HTERT RPE-1 (cell line): ENCODE data around the gene NPR3.

Source experiments
- in situ Hi-C: fragments of 300-500 bp; cut with MboI; formaldehyde crosslinking; loops from 4 replicates; pipeline ENCODE4 v1.14.3; 2020; ENCODE audit warnings: low sequenced_read_pairs

Gene NPR3

GRCh38 chr5:32710550-32711361 lies at the start of gene NPR3:
NPR3 (plus strand) TSS chr5:32711321; CDS start chr5:32711777, 456 bp downstream.
- in situ Hi-C loops = no loop called here

DNA sequence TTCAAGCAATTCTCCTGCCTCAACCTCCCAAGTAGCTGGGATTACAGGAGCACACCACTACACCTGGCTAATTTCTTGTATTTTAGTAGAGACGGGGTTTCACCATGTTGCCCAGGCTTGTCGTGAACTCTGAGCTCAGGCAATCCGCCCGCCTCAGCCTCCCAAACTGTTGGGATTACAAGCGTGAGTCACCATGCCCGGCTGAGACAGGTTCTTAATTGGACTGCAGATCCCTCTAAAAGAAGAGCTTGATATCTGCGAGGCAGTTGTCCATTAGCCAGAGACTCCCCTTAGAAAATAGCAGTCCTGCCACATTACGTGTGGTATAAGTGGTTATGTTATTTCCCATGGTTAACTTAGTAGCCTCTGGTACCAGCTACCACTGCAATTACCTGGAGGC lies 46.6 kb upstream of the NPR3 start:
- in situ Hi-C loops = no loop called here

- in situ Hi-C loops = no loop called here
Measured at GRCh38 chr5:32668552-32668951, 42.6 kb upstream of the NPR3 start.

DNA sequence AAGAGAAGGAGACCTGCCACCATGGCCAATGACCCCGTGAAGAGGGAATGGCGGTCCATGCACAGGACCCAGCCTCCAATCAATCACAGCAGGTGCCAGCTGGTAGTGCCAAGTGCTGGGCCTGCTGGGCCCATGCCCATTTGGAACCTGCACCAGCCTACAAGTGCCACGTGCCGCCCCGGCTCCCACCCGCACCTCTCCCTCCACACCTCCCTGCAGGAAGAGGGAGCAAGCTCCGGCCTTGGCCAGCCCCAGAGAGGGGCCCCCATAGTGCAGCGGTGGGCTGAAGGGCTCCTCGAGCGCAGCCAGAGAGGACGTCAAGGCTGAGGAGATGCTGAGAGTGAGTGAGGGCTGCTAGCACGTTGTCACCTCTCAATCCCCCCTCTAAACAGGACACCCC lies 37.8 kb upstream of the NPR3 start:
- in situ Hi-C loops = no loop called here

DNA sequence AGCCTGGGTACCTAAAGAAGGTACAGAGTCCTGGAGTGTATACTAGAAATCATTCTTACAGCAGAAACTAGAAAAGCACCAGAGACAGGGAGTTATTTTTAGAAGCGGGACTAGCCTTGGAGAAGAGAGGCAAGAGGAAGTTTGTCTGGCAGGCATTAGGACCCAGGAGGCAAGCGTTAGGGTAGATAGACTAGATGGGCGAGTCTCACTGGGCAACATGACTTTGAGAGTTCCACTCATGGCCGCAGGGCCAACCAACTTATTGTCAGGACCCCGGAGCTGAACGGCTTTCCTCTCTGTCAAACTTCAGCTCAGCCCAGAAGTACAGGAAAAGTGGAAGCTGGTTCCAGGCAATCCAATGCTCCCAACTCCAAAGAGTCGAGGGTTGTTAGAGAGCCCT lies 34.1 kb upstream of the NPR3 start:
- in situ Hi-C loops = no loop called here

GRCh38 chr5:32678472-32678871 lies 32.6 kb upstream of the NPR3 start:
- in situ Hi-C loops = no loop called here

DNA sequence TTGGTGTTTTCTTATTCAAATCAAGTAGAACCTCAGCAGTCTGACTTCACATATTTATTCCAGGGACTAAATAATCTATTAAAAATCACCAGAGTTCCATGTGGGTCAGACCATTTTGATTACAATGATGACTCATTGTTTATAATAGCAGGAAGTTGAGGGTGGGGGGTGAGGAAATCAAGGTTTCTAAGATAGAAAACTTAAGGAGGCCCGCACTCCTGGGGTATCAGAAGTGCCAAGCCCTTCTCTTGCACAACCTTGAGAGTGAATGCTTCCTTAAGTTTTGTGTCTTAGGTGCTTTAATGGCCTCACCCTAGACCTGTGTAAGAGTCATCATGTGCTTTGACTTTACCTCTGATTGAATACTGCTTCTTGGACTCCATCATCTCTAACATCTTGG lies 31.9 kb upstream of the NPR3 start:
- in situ Hi-C loops = no loop called here

DNA sequence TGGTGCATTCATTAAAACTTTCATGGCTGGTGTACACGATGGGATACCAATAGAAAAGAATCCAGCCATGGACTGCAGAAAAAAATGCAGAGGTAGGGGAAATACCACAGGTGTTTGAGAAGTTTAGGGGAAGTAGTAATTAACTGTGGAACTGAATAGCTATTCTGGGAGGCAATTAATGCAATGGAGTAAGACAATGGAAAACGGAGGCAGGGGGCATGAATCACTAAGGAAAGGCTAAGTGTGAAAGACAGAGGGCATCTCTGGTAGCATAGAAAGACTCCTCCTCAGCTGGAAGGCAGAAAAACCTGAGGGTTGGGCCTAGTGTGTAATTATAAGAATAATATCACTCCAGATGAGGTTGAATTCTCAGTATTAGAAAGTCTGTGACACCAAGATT lies 30.9 kb upstream of the NPR3 start:
- in situ Hi-C loops = no loop called here

- in situ Hi-C loops = no loop called here
Measured at GRCh38 chr5:32683125-32683524, 28.0 kb upstream of the NPR3 start.

DNA sequence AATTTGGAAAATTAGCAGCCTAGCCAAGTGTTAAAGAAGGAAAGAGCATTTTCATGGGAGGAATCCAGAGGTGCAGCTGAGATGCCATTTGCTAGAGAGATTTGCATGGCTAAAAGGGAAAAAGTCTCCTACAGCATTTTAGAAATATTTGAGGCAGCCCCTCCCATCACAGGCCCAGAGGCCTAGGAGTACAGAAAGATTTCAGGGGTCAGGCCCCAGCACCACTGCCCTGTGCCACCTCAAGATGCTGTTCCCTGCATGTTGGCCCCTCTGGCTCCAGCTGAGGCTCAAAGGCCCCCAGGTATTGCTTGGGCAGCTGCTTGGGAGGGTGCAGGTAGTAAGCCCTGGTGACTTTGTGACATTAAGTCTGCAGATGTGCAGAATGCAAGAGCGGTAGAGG lies 26.9 kb upstream of the NPR3 start:
- in situ Hi-C loops = no loop called here

GRCh38 chr5:32686799-32687498 lies 24.2 kb upstream of the NPR3 start:
- in situ Hi-C loops = no loop called here

DNA sequence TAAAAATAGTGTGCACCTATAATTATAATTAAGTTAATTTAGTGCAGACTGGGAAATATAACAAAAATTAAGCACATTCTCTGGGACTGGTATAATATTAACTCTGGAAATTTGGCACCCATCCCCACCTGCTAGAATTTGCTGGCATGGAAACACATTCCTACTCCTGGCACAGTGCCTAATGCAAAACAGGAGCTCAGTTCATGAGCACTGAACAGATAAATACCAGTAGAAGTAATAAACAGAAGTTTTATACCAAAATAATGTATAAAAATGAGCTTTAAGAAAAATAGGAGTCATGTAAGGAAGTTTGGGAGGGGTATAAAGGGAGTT lies 23.7 kb upstream of the NPR3 start:
- in situ Hi-C loops = no loop called here

DNA sequence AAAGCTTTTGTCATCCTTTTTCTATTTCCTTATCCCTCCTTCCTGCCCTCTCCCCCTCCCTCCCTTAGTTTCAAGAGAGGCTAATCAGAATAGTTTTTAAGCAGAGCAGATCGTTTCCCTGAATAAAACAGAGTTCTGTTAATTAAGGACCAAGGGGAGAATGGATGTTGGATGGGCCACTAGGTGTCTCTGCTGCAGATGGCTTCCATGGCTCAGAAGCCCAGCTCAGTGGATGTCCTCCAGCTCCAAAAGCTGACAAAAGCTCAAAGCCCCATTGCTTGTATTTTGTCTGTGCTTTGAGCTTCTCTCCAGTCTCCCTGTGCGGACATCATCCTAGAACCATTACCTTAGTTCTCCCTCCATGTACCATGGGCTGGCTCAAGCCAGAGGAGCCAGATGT lies 21.0 kb upstream of the NPR3 start:
- in situ Hi-C loops = no loop called here

DNA sequence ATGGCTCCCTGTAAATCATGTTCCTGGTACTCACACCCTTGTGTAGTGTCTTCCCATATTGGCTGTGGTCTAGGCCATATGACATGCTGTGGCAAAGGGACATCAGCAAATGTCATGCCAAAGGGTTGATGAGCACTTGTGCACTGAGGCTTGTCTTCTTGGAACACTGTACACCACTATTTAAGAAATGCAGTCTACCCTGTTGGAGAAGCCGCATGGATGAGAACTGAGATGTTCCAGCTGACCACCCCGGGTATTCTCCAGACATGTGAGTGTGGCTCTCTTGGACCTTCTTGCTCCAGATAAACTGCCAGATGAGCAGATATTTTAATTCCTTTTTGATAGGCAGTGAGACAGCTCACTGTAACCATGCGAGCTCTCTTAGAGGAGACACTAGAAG lies 20.5 kb upstream of the NPR3 start:
- in situ Hi-C loops = no loop called here

GRCh38 chr5:32692036-32692746 lies 18.9 kb upstream of the NPR3 start:
- in situ Hi-C loops = no loop called here

GRCh38 chr5:32703957-32704356 lies 7.2 kb upstream of the NPR3 start:
- in situ Hi-C loops = no loop called here

- in situ Hi-C loops = no loop called here
Measured at GRCh38 chr5:32707418-32707997, 3.6 kb upstream of the NPR3 start.

DNA sequence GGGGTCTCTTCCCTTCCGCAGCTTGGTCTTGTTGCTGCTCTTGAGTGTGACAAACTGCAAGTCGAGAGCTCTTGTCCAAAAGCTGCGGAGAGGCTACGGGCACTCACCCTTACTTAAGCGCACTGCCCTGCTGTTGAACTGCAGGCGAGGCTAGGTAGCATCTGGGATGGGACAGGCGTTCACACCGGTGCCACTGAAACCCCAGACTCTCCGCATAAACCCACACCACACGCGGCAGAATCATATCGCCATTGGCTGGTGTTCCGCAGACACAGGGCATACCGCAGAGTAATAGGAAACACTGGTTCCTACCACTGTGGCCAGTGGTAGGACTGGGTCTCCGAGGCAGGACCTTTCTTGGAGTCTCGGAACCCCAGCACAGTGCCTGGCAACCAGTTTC lies 2.2 kb upstream of the NPR3 start:
- in situ Hi-C loops = no loop called here

DNA sequence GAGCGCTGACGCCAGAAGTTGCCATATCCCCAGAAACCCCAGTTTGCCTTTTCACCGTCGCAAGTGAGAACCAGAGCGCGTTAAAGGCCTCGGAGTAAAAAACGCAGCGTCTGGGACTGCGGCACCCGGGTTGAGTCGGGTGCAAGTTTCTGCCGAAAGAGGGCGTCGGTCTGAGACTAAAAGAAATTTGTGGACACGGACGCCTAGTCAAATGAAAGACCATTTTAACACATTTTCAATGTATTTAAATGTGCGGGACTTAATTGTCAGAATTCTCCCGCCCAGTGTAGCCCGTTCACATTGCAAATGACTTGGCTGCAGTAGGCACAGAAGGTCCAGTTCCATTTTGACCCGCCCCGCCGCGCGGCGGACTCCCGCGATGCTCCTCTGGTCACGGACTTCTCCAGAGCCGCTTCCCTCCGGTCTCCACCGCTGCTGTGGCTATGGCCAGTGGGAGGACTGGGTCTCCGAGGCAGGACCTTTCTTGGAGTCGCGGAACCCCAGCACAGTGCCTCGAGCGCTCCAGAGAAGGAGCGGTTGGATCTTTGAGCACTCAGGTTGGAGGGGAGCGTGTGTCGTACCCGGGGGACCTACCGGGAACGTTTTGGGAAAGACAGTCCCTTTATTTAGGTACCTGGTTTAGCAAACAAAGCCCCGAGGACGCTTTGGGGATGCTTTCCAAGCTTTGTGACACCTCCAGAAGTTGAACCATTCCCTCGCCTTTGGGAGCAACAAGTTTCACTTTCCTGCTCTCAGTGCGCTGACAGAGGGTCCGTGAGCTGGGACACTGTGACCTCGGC lies 1.2 kb upstream of the NPR3 start:
- in situ Hi-C loops = no loop called here

- in situ Hi-C loops = no loop called here
Measured at GRCh38 chr5:32711362-32711680, 200 bp downstream of the NPR3 start.
